Kidney capillary endothelial cell (primary cell): ENCODE results near the gene OR5AS1.
"Not testable (repeated sequence)": the region's sequence is repeated elsewhere in the genome, so short reads cannot be mapped to it uniquely, and the experiment has no call there.

Experiments used
- DNase-seq: peaks from one replicate; pipeline ENCODE4 v3.0.0-alpha.2; 2018; ENCODE audit warnings: low spot score

Gene OR5AS1

DNA sequence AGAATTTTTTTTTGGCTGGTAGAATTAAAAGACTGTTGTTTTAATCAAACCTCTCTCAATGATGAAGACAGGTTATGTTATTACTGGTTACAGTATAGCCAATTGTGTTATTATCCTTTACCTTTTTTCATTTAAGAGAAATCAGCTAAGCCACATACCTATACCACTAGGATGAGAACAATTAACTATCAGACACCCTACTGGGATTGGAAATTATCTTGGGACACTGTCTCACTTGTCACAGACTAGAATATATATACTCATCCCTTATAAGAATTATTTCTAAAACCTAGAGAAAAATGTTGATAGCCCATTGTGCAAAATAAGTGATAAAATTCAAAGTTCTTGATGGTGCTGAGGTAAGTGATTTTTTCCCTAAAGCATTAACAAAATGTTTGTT, at the start of gene OR5AS1:
TSS of gene OR5AS1 (plus strand) at position 301 of the 400 bp plus-strand sequence. CDS start 2,765 bp downstream, outside the sequence.
- no peak for DNase-seq

- DNase-seq: no peak
Observed at GRCh38 chr11:55994525-55994924, 32.9 kb upstream of the OR5AS1 start, which contains the start of gene OR5F1. Gene OR5F1 (minus strand): TSS chr11:55994625. CDS start chr11:55994625, 0 bp downstream.

- DNase-seq: no peak
Observed at GRCh38 chr11:56010716-56011115, 16.7 kb upstream of the OR5AS1 start.

DNA sequence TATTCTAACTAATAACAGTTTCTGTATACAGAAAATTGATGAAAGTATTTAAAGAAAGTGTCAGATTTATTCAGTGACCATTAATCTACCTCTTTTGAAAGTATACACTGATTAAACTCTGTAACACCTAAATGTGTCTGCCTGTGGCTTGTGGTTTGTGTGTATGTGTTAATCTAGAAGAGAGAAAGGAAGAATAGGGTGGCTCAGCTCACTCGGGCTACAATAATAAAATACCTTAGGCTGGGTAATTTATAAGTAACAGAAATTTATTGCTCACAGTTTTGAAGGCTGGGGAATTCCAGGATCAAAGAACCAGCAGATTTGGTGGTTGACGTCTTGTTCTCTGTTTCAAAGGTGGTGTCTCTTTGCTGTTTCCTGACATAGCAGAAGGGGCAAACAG, 13.6 kb upstream of the OR5AS1 start:
- no peak for DNase-seq

- no peak for DNase-seq
Observed at GRCh38 chr11:56045538-56045937, 18.1 kb downstream of the OR5AS1 start.

- no peak for DNase-seq
Observed at GRCh38 chr11:56048480-56048879, 21.0 kb downstream of the OR5AS1 start.

GRCh38 chr11:56049487-56049886, 22.0 kb downstream of the OR5AS1 start:
- no peak for DNase-seq

- not testable (repeated sequence) for DNase-seq
Observed at GRCh38 chr11:56056366-56056765, 28.9 kb downstream of the OR5AS1 start.

DNA sequence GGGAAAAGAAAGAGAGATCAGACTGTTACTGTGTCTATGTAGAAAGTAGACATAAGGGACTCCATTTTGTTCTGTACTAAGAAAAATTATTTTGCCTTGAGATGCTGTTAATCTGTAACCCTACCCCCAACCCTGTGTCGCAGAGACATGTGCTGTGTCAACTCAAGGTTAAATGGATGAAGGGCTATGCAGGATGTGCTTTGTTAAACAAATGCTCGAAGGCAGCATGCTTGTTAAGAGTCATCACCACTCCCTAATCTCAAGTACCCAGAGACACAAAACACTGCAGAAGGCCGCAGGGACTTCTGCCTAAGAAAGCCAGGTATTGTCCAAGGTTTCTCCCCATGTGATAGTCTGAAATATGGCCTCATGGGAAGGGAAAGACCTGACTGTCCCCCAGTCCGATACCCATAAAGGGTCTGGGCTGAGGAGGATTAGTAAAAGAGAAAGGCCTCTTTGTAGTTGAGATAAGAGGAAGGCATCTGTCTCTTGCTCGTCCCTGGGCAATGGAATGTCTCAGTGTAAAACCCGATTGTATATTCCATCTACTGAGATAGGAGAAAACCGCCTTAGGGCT, 30.3 kb downstream of the OR5AS1 start:
- DNase-seq: not testable (repeated sequence)

DNA sequence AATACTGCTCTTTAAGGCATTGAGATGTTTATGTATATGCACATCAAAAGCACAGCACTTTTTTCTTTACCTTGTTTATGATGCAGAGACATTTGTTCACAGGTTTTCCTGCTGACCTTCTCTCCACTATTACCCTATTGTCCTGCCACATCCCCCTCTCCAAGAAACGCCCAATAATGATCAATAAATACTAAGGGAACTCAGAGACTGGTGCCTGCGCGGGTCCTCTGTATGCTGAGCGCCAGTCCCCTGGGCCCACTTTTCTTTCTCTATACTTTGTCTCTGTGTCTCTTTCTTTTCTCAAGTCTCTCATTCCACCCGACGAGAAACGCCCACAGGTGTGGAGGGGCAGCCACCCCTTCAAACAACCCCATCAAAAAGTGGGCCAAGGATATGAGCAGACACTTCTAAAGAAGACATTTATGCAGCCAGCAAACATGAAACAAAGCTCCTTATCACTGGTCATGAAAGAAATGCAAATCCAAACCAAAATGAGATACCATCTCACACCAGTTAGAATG, 30.9 kb downstream of the OR5AS1 start:
- not testable (repeated sequence) for DNase-seq

DNA sequence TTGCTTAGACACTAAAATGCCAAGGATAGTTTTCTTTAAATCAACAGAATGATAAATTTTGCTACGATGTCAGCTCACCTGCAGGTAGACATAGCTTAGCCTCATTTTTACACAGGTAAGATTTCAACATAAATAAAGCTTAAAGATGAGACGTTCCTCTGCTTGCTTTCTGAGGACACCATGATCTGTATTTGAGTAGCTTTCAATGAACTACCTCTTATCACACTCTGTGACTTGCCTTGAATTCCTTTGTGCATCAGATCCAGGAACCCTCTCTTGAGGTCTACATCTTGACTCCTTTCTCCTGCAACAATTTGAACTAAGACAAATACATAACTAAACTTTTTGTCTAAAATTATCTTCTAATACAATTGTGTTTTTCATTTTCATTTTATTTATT, 39.5 kb downstream of the OR5AS1 start:
- DNase-seq: no peak
